AG09309 (cell line): Measurements from ENCODE around the gene ATP13A4.

Experiments used
- DNase-seq: peaks from one replicate; pipeline ENCODE4 v3.0.0-alpha.2; 2010; ENCODE audit warnings: low read depth
- H3K4me3 ChIP-seq: 2 replicates; pipeline ENCODE4 v1.5.1; 2011; ENCODE audit warnings: mild to moderate bottlenecking, low read depth, low read length, moderate library complexity; ENCODE audit not compliant: control insufficient read depth
- TF ChIP-seq, protein P1 (sequence below): IDR thresholded peaks from 2 replicates; pipeline ENCODE4 v1.5.1; 2011; ENCODE audit warnings: mild to moderate bottlenecking, low read depth, low read length, inconsistent platforms; ENCODE audit not compliant: insufficient read depth, control insufficient read depth; ENCODE audit errors: missing control alignments

Gene ATP13A4, protein sequence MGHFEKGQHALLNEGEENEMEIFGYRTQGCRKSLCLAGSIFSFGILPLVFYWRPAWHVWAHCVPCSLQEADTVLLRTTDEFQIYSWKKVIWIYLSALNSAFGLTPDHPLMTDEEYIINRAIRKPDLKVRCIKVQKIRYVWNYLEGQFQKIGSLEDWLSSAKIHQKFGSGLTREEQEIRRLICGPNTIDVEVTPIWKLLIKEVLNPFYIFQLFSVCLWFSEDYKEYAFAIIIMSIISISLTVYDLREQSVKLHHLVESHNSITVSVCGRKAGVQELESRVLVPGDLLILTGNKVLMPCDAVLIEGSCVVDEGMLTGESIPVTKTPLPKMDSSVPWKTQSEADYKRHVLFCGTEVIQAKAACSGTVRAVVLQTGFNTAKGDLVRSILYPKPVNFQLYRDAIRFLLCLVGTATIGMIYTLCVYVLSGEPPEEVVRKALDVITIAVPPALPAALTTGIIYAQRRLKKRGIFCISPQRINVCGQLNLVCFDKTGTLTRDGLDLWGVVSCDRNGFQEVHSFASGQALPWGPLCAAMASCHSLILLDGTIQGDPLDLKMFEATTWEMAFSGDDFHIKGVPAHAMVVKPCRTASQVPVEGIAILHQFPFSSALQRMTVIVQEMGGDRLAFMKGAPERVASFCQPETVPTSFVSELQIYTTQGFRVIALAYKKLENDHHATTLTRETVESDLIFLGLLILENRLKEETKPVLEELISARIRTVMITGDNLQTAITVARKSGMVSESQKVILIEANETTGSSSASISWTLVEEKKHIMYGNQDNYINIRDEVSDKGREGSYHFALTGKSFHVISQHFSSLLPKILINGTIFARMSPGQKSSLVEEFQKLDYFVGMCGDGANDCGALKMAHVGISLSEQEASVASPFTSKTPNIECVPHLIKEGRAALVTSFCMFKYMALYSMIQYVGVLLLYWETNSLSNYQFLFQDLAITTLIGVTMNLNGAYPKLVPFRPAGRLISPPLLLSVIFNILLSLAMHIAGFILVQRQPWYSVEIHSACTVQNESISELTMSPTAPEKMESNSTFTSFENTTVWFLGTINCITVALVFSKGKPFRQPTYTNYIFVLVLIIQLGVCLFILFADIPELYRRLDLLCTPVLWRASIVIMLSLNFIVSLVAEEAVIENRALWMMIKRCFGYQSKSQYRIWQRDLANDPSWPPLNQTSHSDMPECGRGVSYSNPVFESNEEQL

DNA sequence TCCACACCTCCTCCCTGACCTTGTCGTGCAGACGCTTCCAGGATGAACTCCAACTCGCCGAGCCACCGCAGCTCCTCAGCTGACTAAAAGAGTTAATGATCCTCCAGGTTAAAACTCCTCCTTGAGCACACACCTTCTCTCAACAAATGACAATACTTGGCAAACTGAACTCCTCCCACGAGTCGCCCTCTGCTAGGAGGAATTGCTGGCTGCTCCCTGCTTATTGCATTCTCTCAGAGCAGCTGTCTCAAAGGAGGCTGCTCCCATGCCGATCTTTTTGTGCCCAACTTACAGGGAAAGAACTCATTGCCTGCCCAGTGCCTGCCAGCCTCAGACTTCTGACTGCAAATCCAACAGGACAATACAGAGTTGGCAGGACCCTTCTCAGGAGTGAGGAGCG, at the start of gene ATP13A4:
Gene ATP13A4 (minus strand): TSS at position 85 of the 400 bp plus-strand sequence. CDS start 96 bp downstream, outside the sequence.
- H3K4me3 ChIP-seq, result no peak within 1 kb of the TSS
- TF ChIP-seq, protein P1, sequence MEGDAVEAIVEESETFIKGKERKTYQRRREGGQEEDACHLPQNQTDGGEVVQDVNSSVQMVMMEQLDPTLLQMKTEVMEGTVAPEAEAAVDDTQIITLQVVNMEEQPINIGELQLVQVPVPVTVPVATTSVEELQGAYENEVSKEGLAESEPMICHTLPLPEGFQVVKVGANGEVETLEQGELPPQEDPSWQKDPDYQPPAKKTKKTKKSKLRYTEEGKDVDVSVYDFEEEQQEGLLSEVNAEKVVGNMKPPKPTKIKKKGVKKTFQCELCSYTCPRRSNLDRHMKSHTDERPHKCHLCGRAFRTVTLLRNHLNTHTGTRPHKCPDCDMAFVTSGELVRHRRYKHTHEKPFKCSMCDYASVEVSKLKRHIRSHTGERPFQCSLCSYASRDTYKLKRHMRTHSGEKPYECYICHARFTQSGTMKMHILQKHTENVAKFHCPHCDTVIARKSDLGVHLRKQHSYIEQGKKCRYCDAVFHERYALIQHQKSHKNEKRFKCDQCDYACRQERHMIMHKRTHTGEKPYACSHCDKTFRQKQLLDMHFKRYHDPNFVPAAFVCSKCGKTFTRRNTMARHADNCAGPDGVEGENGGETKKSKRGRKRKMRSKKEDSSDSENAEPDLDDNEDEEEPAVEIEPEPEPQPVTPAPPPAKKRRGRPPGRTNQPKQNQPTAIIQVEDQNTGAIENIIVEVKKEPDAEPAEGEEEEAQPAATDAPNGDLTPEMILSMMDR, result no peak
- no peak for DNase-seq

DNA sequence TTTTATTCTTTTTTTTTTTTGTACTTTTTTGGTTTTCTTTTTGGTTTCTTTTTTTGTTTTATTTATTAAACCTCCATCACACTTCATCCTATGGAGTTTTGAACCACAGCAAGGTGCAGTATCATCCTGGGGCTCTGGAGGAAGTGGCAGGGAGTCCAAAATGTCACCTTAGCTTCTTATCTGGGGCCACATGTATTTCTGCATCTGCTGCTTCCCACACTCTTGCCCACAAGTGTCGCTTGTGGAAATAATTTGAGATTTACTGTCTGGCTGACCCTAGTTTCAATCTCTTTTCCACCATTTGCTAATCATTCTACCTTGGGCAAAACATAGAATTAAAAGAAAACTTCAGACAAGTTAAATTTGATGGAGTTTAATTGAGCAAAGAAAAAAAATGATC, 44.7 kb upstream of the ATP13A4 start:
- DNase-seq, result no peak
- TF ChIP-seq, protein P1, result no peak
- no peak overlapping the region for H3K4me3 ChIP-seq

DNA sequence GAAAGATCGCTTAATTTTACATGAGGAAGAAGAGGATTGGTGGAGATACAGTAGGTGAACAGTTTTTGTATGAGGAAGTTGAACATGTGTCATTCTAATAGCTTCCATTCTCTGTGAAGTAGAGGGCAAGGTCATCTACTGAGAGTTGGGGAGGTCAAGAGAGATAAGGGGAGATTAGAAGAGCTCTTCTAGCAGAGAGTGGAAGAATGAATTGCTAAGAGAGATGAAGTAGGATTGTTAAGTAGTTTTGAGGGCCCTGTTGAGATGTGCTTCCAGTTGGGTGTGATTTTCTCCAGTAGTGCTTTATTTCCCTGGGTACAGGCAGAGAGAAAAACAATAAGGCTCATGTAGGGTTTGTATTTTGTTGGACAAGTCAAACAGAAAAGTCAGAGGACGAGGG, 43.5 kb upstream of the ATP13A4 start:
- TF ChIP-seq, protein P1, result no peak
- DNase-seq, result no peak
- no peak overlapping the region for H3K4me3 ChIP-seq

DNA sequence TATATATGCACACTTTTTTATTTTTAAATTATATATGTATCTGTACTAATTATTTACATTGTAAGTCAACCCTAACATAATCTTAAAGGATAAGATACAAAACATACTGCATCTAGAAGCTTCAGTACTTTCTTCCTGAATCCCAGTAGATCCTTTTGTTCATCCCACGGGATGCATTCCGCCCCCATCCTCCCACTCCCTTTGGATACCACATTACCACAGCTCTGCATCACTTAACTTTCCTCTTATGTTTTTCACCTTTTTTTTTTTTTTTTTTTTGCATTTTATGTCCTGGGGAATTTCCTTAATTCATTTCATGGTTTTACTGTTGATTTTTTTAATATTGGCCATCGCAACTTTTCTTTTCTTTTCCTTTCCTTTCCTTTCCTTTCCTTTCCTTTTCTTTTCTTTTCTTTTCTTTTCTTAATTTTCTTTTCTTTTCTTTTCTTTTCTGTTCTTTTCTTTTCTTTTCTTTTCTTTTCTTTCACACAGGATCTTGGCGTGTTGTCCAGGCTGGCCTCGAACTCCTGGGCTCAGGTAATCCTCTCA, 41.3 kb upstream of the ATP13A4 start:
- no peak overlapping the region for H3K4me3 ChIP-seq
- no peak for DNase-seq
- TF ChIP-seq, protein P1, result no peak

DNA sequence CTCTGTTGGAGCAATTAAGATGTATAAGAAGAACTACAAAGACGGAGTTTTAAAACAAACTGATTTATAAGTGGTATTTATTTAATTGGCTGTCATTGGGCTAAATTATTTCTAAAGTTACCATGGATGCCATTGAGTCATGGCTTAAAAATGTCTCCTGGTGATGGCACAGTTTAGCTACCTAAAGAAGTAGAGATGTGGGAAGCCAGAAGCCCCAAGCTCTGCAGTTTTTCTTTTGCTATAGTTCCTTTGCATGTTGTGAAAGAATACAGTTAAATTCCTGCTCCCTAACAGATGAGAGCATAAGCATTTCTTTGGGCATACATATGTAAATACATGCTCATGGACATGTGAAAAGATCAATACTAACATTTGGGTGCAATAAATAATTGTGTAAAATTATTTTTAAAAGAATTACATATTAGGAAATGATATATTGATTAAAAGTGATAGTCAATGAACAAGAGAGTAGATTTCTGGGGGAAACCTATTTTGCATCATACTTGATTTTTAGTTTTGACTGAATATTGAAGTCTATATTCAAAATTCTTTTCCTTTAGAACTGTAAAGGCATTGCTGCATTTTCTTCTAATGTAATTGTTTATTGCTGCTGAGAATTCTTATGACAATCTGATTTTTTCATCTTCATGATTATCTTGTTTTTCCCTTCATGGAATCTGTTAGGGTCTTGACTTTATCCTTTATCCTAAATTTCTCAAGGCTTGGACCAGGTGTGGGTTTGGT, 40.4 kb upstream of the ATP13A4 start:
- TF ChIP-seq, protein P1, result no peak

More for the DNA sequence above, 40.4 kb upstream of the ATP13A4 start:
- no peak for DNase-seq
- no peak overlapping the region for H3K4me3 ChIP-seq
